ENCODE data around the gene PTCD2. TPM values are rescaled to one million over a fixed set of nuclear protein-coding genes. Genes with fewer than 3 reads are reported as not detected.

The PTCD2 gene
- total and polyA plus RNA-seq, 9 of the 15 experiments (the other 6 are each of a cell fraction or from before 2014, with no cell fraction given): 11.9 to 28.5 (median 18.6) TPM

GRCh38 chr5:72281764-72282499, 38.2 kb upstream of the PTCD2 start (continued):
- peak; percentile 75 for TF ChIP-seq EP400 (IDR thresholded peaks at IDR 0.05)
- no peak for TF ChIP-seq HOMEZ (CRISPR knock-in tag; IDR thresholded peaks at IDR 0.05)
- TF ChIP-seq CREB5 (CRISPR knock-in tag; IDR thresholded peaks at IDR 0.05): no peak
- no peak for TF ChIP-seq PHF21A (IDR thresholded peaks at IDR 0.05; ENCODE audit: borderline replicate concordance, low read depth)
- TF ChIP-seq SMARCC2 (IDR thresholded peaks at IDR 0.05; ENCODE audit: low read depth): peak; percentile 51; the same call in 1 of the 2 replicates
- TF ChIP-seq KDM4B (IDR thresholded peaks at IDR 0.05; ENCODE audit: borderline replicate concordance in 2 of 2, low read depth in 1 of 2): no peak
- no peak for TF ChIP-seq CHD7 (IDR thresholded peaks at IDR 0.05; ENCODE audit: low read depth, low read length)
- TF ChIP-seq ZZZ3 (IDR thresholded peaks at IDR 0.05): no peak
- no peak for TF ChIP-seq ADNP (tag; IDR thresholded peaks at IDR 0.05)
- TF ChIP-seq CREBBP (IDR thresholded peaks at IDR 0.05; ENCODE audit: low read depth, low read length): no peak
- TF ChIP-seq ELK1 (CRISPR knock-in tag; IDR thresholded peaks at IDR 0.05): no peak
